ENCODE measurements around the gene SMYD3. TPM values are rescaled to one million over a fixed set of nuclear protein-coding genes. Genes with fewer than 3 reads are reported as not detected.
"Not testable (repeated sequence)": the region's sequence is repeated elsewhere in the genome, so short reads cannot be mapped to it uniquely, and the experiment has no call there.

SMYD3 gene
- total RNA-seq, 4 donors from 2014 or later = 33.7 to 105 (median 51.4) TPM

- H3K4me3 ChIP-seq (replicated peaks in 1 of 3) = no peak overlapping the region
- intact Hi-C loops (cut with DNase I) = no loop called here
- H3K4me1 ChIP-seq = no peaks in the 10 kb centered on the region
- no peak overlapping the region for H3K27ac ChIP-seq
- no peak for DNase-seq
- no peaks in the 10 kb centered on the region for H3K9me3 ChIP-seq
- H3K36me3 ChIP-seq = no peaks in the 10 kb centered on the region
- WGBS, 2 donors = 91 to 95% methylated on average over 2 of the region's 2 CpGs
- no peaks in the 10 kb centered on the region for H3K27me3 ChIP-seq
- TF ChIP-seq CTCF (IDR thresholded peaks at IDR 0.05) = no peak
Observed at GRCh38 chr1:246367041-246367440, 140.0 kb downstream of the SMYD3 start.

- TF ChIP-seq POLR2A (IDR thresholded peaks at IDR 0.05) (no peak), CTCF (IDR thresholded peaks at IDR 0.05) (no peak)
- Histone ChIP-seq H3K27me3 (no peaks in the 10 kb centered on the region), H3K9me3 (no peaks in the 10 kb centered on the region), H3K4me1 (no peaks in the 10 kb centered on the region), H3K4me3 (replicated peaks in 1 of 3) (no peak overlapping the region), H3K36me3 (no peaks in the 10 kb centered on the region), H3K27ac (no peak overlapping the region)
- DNase-seq = no peak
- WGBS, 2 donors = 71 to 78% methylated on average over 3 of the region's 3 CpGs
- intact Hi-C loops (cut with DNase I) = no loop called here
Observed at GRCh38 chr1:246365708-246366107, 141.4 kb downstream of the SMYD3 start.

GRCh38 chr1:246364415-246364941, 142.6 kb downstream of the SMYD3 start:
- Histone ChIP-seq H3K27ac (no peak overlapping the region), H3K4me1 (no peaks in the 10 kb centered on the region), H3K27me3 (no peaks in the 10 kb centered on the region), H3K9me3 (no peaks in the 10 kb centered on the region), H3K36me3 (no peaks in the 10 kb centered on the region), H3K4me3 (replicated peaks in 1 of 3) (no peak overlapping the region)
- 91 to 92% methylated on average over 6 of the region's 6 CpGs for WGBS, 2 donors
- intact Hi-C loops (cut with DNase I) = no loop called here
- DNase-seq = no peak
- TF ChIP-seq CTCF (IDR thresholded peaks at IDR 0.05) = no peak
- TF ChIP-seq POLR2A (IDR thresholded peaks at IDR 0.05) = no peak

GRCh38 chr1:246357014-246357598, 150.0 kb downstream of the SMYD3 start:
- H3K9me3 ChIP-seq; DNase-seq; intact Hi-C loops (cut with DNase I); H3K4me3 ChIP-seq (replicated peaks in 1 of 3); H3K4me1 ChIP-seq; H3K36me3 ChIP-seq; H3K27ac ChIP-seq; H3K27me3 ChIP-seq: not testable (repeated sequence)
- WGBS, 2 donors = 81 to 89% methylated on average over 3 of the region's 3 CpGs

GRCh38 chr1:246355411-246356230, 151.5 kb downstream of the SMYD3 start:
- intact Hi-C loops (cut with DNase I) = no loop called here
- TF ChIP-seq POLR2A (IDR thresholded peaks at IDR 0.05) = no peak
- TF ChIP-seq CTCF (IDR thresholded peaks at IDR 0.05) = no peak
- DNase-seq = peak; percentile 2 to 6
- Histone ChIP-seq H3K27ac (no peak overlapping the region), H3K27me3 (no peaks in the 10 kb centered on the region), H3K4me1 (no peaks in the 10 kb centered on the region), H3K9me3 (no peaks in the 10 kb centered on the region), H3K4me3 (replicated peaks in 1 of 3) (no peak overlapping the region), H3K36me3 (no peaks in the 10 kb centered on the region)
- WGBS, 2 donors = 86 to 98% methylated on average over 4 to 7 of the region's 8 CpGs
